Endothelial cell of umbilical vein (primary cell): ENCODE data around the gene SP100. TPM values are rescaled to one million over a fixed set of nuclear protein-coding genes. Genes with fewer than 3 reads are reported as not detected.

Experiments used
- Bru-seq: library from RNA; stranded (reverse); fragments of 400-500 nt; gene quantifications from one replicate; lab custom pipeline; 2021; lab: Mats Ljungman, UMichigan
- BruChase-seq, 2 experiments: library from RNA; stranded (reverse); fragments of 400-500 nt; gene quantifications; one replicate each; lab custom pipeline; 2021; lab: Mats Ljungman, UMichigan
- BruUV-seq: library from RNA; stranded (reverse); fragments of 400-500 nt; replicated peaks from 2 replicates; lab custom pipeline; 2021; lab: Mats Ljungman, UMichigan
- CTCF ChIA-PET: fragments of 300-600, 350-600 bp; sonication (Branson Sonifier 250); formaldehyde crosslinking; loops from one replicate; lab custom pipeline; 2021; ENCODE audit warnings: antibody characterized with exemption, inconsistent platforms; lab: Charles Lee
- POLR2A ChIA-PET: fragments of 300-600, 350-600 bp; sonication (Branson Sonifier 250); formaldehyde crosslinking; loops from one replicate; lab custom pipeline; 2021; ENCODE audit warnings: antibody characterized with exemption, inconsistent platforms; lab: Charles Lee
- DNase-seq: peaks from one replicate; pipeline ENCODE4 v3.0.0-alpha.2; 2011; ENCODE audit warnings: low read depth, low spot score
- FAIRE-seq: peaks from 2 replicates; lab custom pipeline; 2011; peaks lifted over from hg19 to GRCh38; lab: Jason Lieb, UNC
- H2AFZ ChIP-seq: 2 replicates; pipeline ENCODE4 v1.6.0; 2012; ENCODE audit warnings: low read depth, low read length, control low read depth, inconsistent platforms
- H3K27ac ChIP-seq: 2 replicates; pipeline ENCODE4 v1.5.1; 2011; ENCODE audit warnings: low read depth, mild to moderate bottlenecking, control low read depth, low read length, moderate library complexity; ENCODE audit not compliant: insufficient read depth
- H3K27me3 ChIP-seq, 2 experiments: 2 replicates each; pipeline versions ENCODE4 v1.6.0 to v1.6.1; 2011; ENCODE audit warnings: low read length in 2 of 2, mixed read lengths in 1 of 2; ENCODE audit not compliant: control insufficient read depth in 2 of 2, insufficient read depth in 2 of 2
- H3K36me3 ChIP-seq, 2 experiments: 2 replicates in 1 of 2; 3 replicates in 1 of 2; pipeline ENCODE4 v1.5.1; 2011; ENCODE audit warnings: low read length in 2 of 2, mild to moderate bottlenecking in 1 of 2, moderate library complexity in 1 of 2; ENCODE audit not compliant: control insufficient read depth in 2 of 2, insufficient read depth in 2 of 2; ENCODE audit errors: extremely low read depth in 1 of 2
- H3K4me1 ChIP-seq: 3 replicates; pipeline ENCODE4 v1.5.1; 2011; ENCODE audit warnings: mild to moderate bottlenecking, low read length; ENCODE audit not compliant: control insufficient read depth, insufficient read depth; ENCODE audit errors: extremely low read depth
- H3K4me2 ChIP-seq: 2 replicates; pipeline ENCODE4 v1.6.1; 2011; ENCODE audit warnings: low read length, control low read depth, mixed read lengths; ENCODE audit not compliant: insufficient read depth
- H3K4me3 ChIP-seq, 3 experiments: fragments of 200-600 bp in 1 of 3; sonication (generic), shearing (Covaris generic) in 1 of 3; replicated peaks in 1 of 3; 2 replicates each; pipeline ENCODE4 v1.5.1; 2011 to 2016; ENCODE audit warnings: control low read depth in 3 of 3, low read length in 3 of 3, mild to moderate bottlenecking in 2 of 3, inconsistent platforms in 1 of 3, low read depth in 1 of 3, moderate library complexity in 1 of 3; ENCODE audit not compliant: insufficient read depth in 1 of 3
- H3K79me2 ChIP-seq: 2 replicates; pipeline ENCODE4 v1.6.0; 2012; ENCODE audit warnings: low read length, inconsistent platforms; ENCODE audit not compliant: control insufficient read depth, insufficient read depth
- H3K9ac ChIP-seq: replicated peaks from 2 replicates; pipeline ENCODE3; 2011; ENCODE audit warnings: low read length, control low read depth; ENCODE audit not compliant: insufficient read depth; ENCODE audit errors: extremely low read depth
- H3K9me1 ChIP-seq: replicated peaks from 3 replicates; pipeline ENCODE4 v1.6.0; 2011; ENCODE audit warnings: mild to moderate bottlenecking, low read length; ENCODE audit not compliant: control insufficient read depth, insufficient read depth; ENCODE audit errors: extremely low read depth
- H3K9me3 ChIP-seq: replicated peaks from 2 replicates; pipeline ENCODE4 v1.5.1; 2012; ENCODE audit warnings: low read length, inconsistent platforms; ENCODE audit not compliant: control insufficient read depth, insufficient read depth
- H4K20me1 ChIP-seq: replicated peaks from 2 replicates; pipeline ENCODE3; 2011; ENCODE audit warnings: mild to moderate bottlenecking, low read length; ENCODE audit not compliant: control insufficient read depth, insufficient read depth; ENCODE audit errors: extremely low read depth
- CTCF ChIP-seq, 2 donors: IDR thresholded peaks; 1 replicate in 1 of 2; 2 replicates in 1 of 2; pipeline ENCODE4 v1.5.1; 2011; ENCODE audit warnings: low read length in 2 of 2, mild to moderate bottlenecking in 2 of 2, moderate library complexity in 2 of 2, control low read depth in 1 of 2, inconsistent platforms in 1 of 2, low read depth in 1 of 2; ENCODE audit not compliant: insufficient read depth in 1 of 2; ENCODE audit errors: extremely low read depth in 1 of 2
- EZH2 ChIP-seq: IDR thresholded peaks from 2 replicates; pipeline ENCODE4 v1.6.1; 2012; ENCODE audit warnings: borderline replicate concordance, low read depth, mild to moderate bottlenecking, moderate library complexity, low read length, inconsistent platforms; ENCODE audit not compliant: severe bottlenecking
- FOS ChIP-seq: IDR thresholded peaks from 2 replicates; pipeline ENCODE4 v1.6.1; 2011; ENCODE audit warnings: mild to moderate bottlenecking, low read length, moderate library complexity, borderline replicate concordance; ENCODE audit not compliant: insufficient read depth
- GATA2 ChIP-seq: IDR thresholded peaks from 2 replicates; pipeline ENCODE4 v1.7.0; 2011; ENCODE audit warnings: low read depth, mild to moderate bottlenecking, moderate library complexity, mixed read lengths, low read length; ENCODE audit not compliant: insufficient read length, insufficient read depth
- JUN ChIP-seq: IDR thresholded peaks from 2 replicates; pipeline ENCODE4 v1.6.1; 2011; ENCODE audit warnings: borderline replicate concordance, low read depth; ENCODE audit not compliant: insufficient read length, insufficient read depth
- MAX ChIP-seq: IDR thresholded peaks from 2 replicates; pipeline ENCODE4 v1.6.1; 2011; ENCODE audit not compliant: insufficient read depth, insufficient read length
- POLR2A ChIP-seq: IDR thresholded peaks from 2 replicates; pipeline ENCODE4 v1.6.1; 2012; ENCODE audit warnings: low read depth, mild to moderate bottlenecking, control low read depth, low read length
- POLR2AphosphoS5 ChIP-seq: IDR thresholded peaks from 2 replicates; pipeline ENCODE4 v1.6.1; 2012; ENCODE audit warnings: low read depth, mild to moderate bottlenecking, control low read depth, low read length, moderate library complexity; ENCODE audit not compliant: insufficient read depth
- dilution Hi-C: fragments of 300-500 bp; cut with MboI; formaldehyde crosslinking; loops from one replicate; pipeline ENCODE4 v1.15.0; 2019; ENCODE audit warnings: low sequenced_read_pairs; ENCODE audit not compliant: extremely low pct_ligation_motif_present
- intact Hi-C: fragments of 100-400 bp; cut with micrococcal nuclease; formaldehyde crosslinking; loops from one replicate; pipeline ENCODE4 v1.10.0; 2022
- long read RNA-seq: library from polyadenylated mRNA; stranded (forward); transcript quantifications from one replicate; pipeline ENCODE4 v2.0.0, GENCODE V29; 2021
- polyA minus RNA-seq, 3 experiments: library from RNA; depleted of rRNA, polyadenylated mRNA; stranded (reverse); fragments of >200 nt; gene quantifications; 1 replicate in 1 of 3; 2 replicates in 2 of 3; pipeline ENCODE4 v1.2.3, GENCODE V29; 2011
- polyA plus RNA-seq, 4 experiments: library from polyadenylated mRNA; depleted of rRNA in 3 of 4; stranded (reverse) in 3 of 4; unstranded in 1 of 4; fragments of >200 nt; gene quantifications; 2 replicates each; pipeline versions ENCODE4 v1.2.1 to v1.2.3, GENCODE V29; 2011 to 2012; ENCODE audit warnings: missing spikeins in 1 of 4
- total RNA-seq: library from RNA; stranded (reverse); gene quantifications from 2 replicates; pipeline ENCODE4 v1.2.3, GENCODE V29; 2021

Gene SP100
- total RNA-seq (90.6 and 108 TPM in 2 replicates), polyA plus RNA-seq (24.2 and 33.7 TPM in 2 replicates), polyA minus RNA-seq (61.4 and 63.8 TPM in 2 replicates), Bru-seq, nascent RNA (percentile 87 among the genes with signal in this experiment), BruChase-seq, experiment 1, labeled RNA remaining after a 6-hour chase (percentile 81 among the genes with signal in this experiment), BruChase-seq, experiment 2, labeled RNA remaining after a 2-hour chase (percentile 75 among the genes with signal in this experiment)
- polyA plus RNA-seq (2011; cell fraction: cytosol; rRNA removed), result 61.2 and 63.7 TPM in 2 replicates
- polyA plus RNA-seq (2011; cell fraction: nucleus; rRNA removed), result 109 and 143 TPM in 2 replicates
- 125 and 163 TPM in 2 replicates for polyA plus RNA-seq (2012)
- 13.2 TPM for polyA minus RNA-seq (2011; cell fraction: cytosol; rRNA and poly(A)+ RNA removed)
- polyA minus RNA-seq (2011; cell fraction: nucleus; rRNA and poly(A)+ RNA removed), result 156 and 181 TPM in 2 replicates
- long read RNA-seq, transcript SP100-205 (14 exons, 1,802 nt), result minor isoform, 9 of 125 reads
- long read RNA-seq, transcript SP100-204 (15 exons, 1,898 nt), result major isoform, 59 of 125 reads
- long read RNA-seq, partial matches to known transcripts, result 10 of 125 reads
- long read RNA-seq, other reads (novel, unspliced or antisense), result 40 of 125 reads

DNA sequence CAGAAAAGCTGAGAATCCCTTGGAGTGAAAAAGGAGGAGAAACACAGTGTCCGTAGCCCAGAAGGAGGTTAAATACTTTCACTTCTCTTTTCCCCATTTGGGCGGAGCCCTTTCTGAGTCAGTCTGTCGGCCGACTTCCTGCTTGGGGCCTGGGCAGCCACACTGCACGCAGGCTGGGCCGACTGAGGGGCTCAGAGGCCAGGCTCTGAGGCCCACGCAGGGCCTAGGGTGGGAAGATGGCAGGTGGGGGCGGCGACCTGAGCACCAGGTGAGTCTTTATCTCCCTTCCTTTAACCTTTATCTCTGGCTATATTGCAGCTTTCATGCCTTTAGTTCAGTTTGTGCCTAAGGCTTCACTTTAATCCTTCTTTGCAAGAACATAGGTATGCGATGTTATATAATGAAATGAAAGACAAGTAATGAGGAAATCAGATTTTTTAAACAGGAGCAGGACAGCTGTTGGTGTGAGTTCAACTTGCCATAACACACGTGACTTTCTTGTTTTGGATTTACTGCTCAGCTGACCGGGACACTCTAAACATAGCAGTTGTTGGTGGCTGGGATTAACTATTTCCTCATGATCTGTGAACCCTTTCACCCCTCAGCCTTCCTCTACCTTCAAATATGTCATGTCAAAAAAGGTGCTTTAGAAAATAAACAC is at the start of gene SP100:
SP100 (plus strand) TSS at position 141 of the 661 bp plus-strand sequence; CDS start at position 237, 96 bp downstream.
- Histone ChIP-seq H4K20me1 (no peaks in the 10 kb centered on the region), H3K27ac (peak within 1 kb of the TSS; percentile 75), H3K9me3 (no peaks in the 10 kb centered on the region), H3K4me3 (peak within 1 kb of the TSS; percentile 48 to 95 (median 79)), H3K36me3 (no peaks in the 10 kb centered on the region), H3K4me2 (peak within 1 kb of the TSS; percentile 93), H3K9ac (peak within 1 kb of the TSS; percentile 83), H3K9me1 (no peaks in the 10 kb centered on the region), H3K4me1 (peaks cover 47% of the 10 kb centered on the region), H3K27me3 (no peaks in the 10 kb centered on the region), H3K79me2 (peaks cover 50% of the 10 kb centered on the region), H2AFZ (peak within 1 kb of the TSS; percentile 58)
- ChIA-PET POLR2A (no interaction called here), CTCF (interaction anchor here (1.2 to 1.7 kb wide), 2 partner anchors 8 to 46 kb away, joined by 3 to 4 read pairs; no protein-coding TSS in a partner anchor)
- dilution Hi-C loops (no loop called here), intact Hi-C loops (loop anchor here (1.0 kb wide), 2 partner anchors 8 to 89 kb away; partner anchors contain the start of gene SP140L)
- no peak for TF ChIP-seq GATA2
- peak; percentile 70 for TF ChIP-seq FOS
- no peak for TF ChIP-seq CTCF (IDR thresholded peaks at IDR 0.05; ENCODE audit: extremely low read depth in 1 of 2, insufficient read depth in 1 of 2, low read depth in 1 of 2, low read length in 2 of 2)
- peak; percentile 90 for TF ChIP-seq POLR2A
- TF ChIP-seq POLR2AphosphoS5, result peak; percentile 90
- peak; percentile 2 for TF ChIP-seq JUN
- no peak for TF ChIP-seq EZH2
- TF ChIP-seq MAX, result no peak
- peak; percentile 94 for FAIRE-seq
- DNase-seq, result peak; percentile 85
- BruUV-seq, result TSS peak; percentile 59
